ENCODE measurements around the gene TRIM65. TPM values are rescaled to one million over a fixed set of nuclear protein-coding genes. Genes with fewer than 3 reads are reported as not detected.
"Not testable (repeated sequence)": the region's sequence is repeated elsewhere in the genome, so short reads cannot be mapped to it uniquely, and the experiment has no call there.

TRIM65 gene
- total RNA-seq, 1 donor from 2014 or later, result 10.2 TPM

- Histone ChIP-seq H3K36me3 (peaks cover 28% of the 10 kb centered on the region), H3K27me3 (ENCODE audit: low read depth) (no peaks in the 10 kb centered on the region), H3K27ac (replicated peaks) (peak overlapping the region; percentile 96), H3K4me1 (peaks cover 92% of the 10 kb centered on the region), H3K9me3 (replicated peaks) (no peaks in the 10 kb centered on the region), H3K4me3 (no peak overlapping the region)
- TF ChIP-seq CTCF (IDR thresholded peaks at IDR 0.05; ENCODE audit: borderline replicate concordance), result no peak
- intact Hi-C loops (cut with micrococcal nuclease), result no loop called here
- DNase-seq, result no peak
Measured at GRCh38 chr17:75874323-75875181, 22.2 kb downstream of the TRIM65 start.

GRCh38 chr17:75873587-75874322, 23.0 kb downstream of the TRIM65 start:
- Histone ChIP-seq H3K9me3 (replicated peaks) (no peaks in the 10 kb centered on the region), H3K4me3 (no peak overlapping the region), H3K27ac (replicated peaks) (peak overlapping the region; percentile 96), H3K27me3 (ENCODE audit: low read depth) (no peaks in the 10 kb centered on the region), H3K36me3 (peaks cover 28% of the 10 kb centered on the region), H3K4me1 (peaks cover 95% of the 10 kb centered on the region)
- TF ChIP-seq CTCF (IDR thresholded peaks at IDR 0.05; ENCODE audit: borderline replicate concordance), result no peak
- intact Hi-C loops (cut with micrococcal nuclease), result no loop called here
- DNase-seq, result no peak

- peak; percentile 80 for DNase-seq
- intact Hi-C loops (cut with micrococcal nuclease), result no loop called here
- Histone ChIP-seq H3K9me3 (replicated peaks) (no peaks in the 10 kb centered on the region), H3K27ac (replicated peaks) (peak overlapping the region; percentile 96), H3K27me3 (ENCODE audit: low read depth) (no peaks in the 10 kb centered on the region), H3K4me3 (peak overlapping the region; percentile 34), H3K36me3 (peaks cover 28% of the 10 kb centered on the region), H3K4me1 (peaks cover 94% of the 10 kb centered on the region)
- no peak for TF ChIP-seq CTCF (IDR thresholded peaks at IDR 0.05; ENCODE audit: borderline replicate concordance)
Measured at GRCh38 chr17:75872434-75873351, 24.1 kb downstream of the TRIM65 start.

- H3K27me3 ChIP-seq (ENCODE audit: low read depth); intact Hi-C loops (cut with micrococcal nuclease): not testable (repeated sequence)
Measured at GRCh38 chr17:75870228-75870627, 26.5 kb downstream of the TRIM65 start.

GRCh38 chr17:75869282-75870141, 27.2 kb downstream of the TRIM65 start:
- Histone ChIP-seq H3K4me3 (peak overlapping the region; percentile 48), H3K36me3 (peaks cover 10% of the 10 kb centered on the region), H3K9me3 (replicated peaks) (no peaks in the 10 kb centered on the region), H3K4me1 (peaks cover 74% of the 10 kb centered on the region), H3K27me3 (ENCODE audit: low read depth) (no peaks in the 10 kb centered on the region), H3K27ac (replicated peaks) (peak overlapping the region; percentile 90)
- peak; percentile 74 for DNase-seq
- intact Hi-C loops (cut with micrococcal nuclease), result no loop called here
- no peak for TF ChIP-seq CTCF (IDR thresholded peaks at IDR 0.05; ENCODE audit: borderline replicate concordance)

More at GRCh38 chr17:75870228-75870627, 26.5 kb downstream of the TRIM65 start:
- peaks cover 17% of the 10 kb centered on the region for H3K36me3 ChIP-seq
- H3K27ac ChIP-seq (replicated peaks), result peak overlapping the region; percentile 90
- not testable (repeated sequence) for DNase-seq; H3K9me3 ChIP-seq (replicated peaks)
- H3K4me3 ChIP-seq, result peak overlapping the region; percentile 48
- peaks cover 74% of the 10 kb centered on the region for H3K4me1 ChIP-seq

GRCh38 chr17:75868730-75869281, 27.9 kb downstream of the TRIM65 start:
- Histone ChIP-seq H3K27ac (replicated peaks) (peak overlapping the region; percentile 90), H3K4me3 (peak overlapping the region; percentile 48), H3K4me1 (peaks cover 74% of the 10 kb centered on the region)
- intact Hi-C loops (cut with micrococcal nuclease); H3K36me3 ChIP-seq; DNase-seq; H3K27me3 ChIP-seq (ENCODE audit: low read depth); H3K9me3 ChIP-seq (replicated peaks): not testable (repeated sequence)

GRCh38 chr17:75865404-75866188, 31.2 kb downstream of the TRIM65 start:
- H3K27me3 ChIP-seq (ENCODE audit: low read depth); H3K4me3 ChIP-seq; intact Hi-C loops (cut with micrococcal nuclease); H3K36me3 ChIP-seq; H3K9me3 ChIP-seq (replicated peaks); DNase-seq: not testable (repeated sequence)
- Histone ChIP-seq H3K27ac (replicated peaks) (peak overlapping the region; percentile 82), H3K4me1 (peaks cover 53% of the 10 kb centered on the region)

All from left ventricle myocardium inferior (tissue), 1 donor.